Measurements from ENCODE around the gene ANKRD28. TPM values are rescaled to one million over a fixed set of nuclear protein-coding genes. Genes with fewer than 3 reads are reported as not detected.

Gene ANKRD28
- total RNA-seq, 4 donors from 2014 or later = 25.7 to 44.7 (median 40.9) TPM

DNA sequence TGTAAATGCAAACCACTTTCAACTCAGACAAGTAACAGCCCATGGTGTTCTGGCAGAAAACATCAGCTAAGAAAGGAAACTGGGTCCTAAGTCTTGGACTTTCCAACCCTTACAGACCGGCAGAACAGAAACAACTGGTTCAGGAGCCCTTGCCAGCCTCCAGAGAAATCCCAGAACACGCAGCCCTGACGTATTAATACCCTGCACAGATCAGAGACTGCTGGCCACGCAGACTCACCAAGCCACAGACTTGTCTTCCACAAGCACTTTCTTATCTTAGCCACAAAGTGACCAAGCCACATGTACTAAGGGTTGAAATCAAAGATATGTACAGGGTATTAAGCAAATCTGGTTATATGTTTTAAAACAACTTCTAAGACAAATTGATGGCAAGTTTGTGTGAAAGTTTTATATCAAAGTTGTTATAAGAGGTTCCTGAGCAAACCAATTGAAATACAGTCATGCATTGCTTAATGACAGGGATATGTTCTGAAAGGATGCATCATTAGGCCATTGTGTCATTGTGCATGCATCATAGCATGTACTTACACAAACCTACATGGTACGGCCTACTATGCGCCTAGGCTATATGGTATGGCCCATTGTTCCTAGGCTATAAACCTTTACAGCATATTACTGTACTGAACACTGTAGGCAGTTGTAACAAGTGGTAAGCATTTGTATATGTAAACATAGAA, 159.4 kb downstream of the ANKRD28 start:
- intact Hi-C loops (cut with DNase I; ENCODE audit: low total_unique reads) = no loop called here
- TF ChIP-seq, protein P1, sequence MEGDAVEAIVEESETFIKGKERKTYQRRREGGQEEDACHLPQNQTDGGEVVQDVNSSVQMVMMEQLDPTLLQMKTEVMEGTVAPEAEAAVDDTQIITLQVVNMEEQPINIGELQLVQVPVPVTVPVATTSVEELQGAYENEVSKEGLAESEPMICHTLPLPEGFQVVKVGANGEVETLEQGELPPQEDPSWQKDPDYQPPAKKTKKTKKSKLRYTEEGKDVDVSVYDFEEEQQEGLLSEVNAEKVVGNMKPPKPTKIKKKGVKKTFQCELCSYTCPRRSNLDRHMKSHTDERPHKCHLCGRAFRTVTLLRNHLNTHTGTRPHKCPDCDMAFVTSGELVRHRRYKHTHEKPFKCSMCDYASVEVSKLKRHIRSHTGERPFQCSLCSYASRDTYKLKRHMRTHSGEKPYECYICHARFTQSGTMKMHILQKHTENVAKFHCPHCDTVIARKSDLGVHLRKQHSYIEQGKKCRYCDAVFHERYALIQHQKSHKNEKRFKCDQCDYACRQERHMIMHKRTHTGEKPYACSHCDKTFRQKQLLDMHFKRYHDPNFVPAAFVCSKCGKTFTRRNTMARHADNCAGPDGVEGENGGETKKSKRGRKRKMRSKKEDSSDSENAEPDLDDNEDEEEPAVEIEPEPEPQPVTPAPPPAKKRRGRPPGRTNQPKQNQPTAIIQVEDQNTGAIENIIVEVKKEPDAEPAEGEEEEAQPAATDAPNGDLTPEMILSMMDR (IDR thresholded peaks at IDR 0.05) = no peak
- no peak for TF ChIP-seq POLR2A (IDR thresholded peaks at IDR 0.05)
- 78 to 84% methylated on average over 6 of the region's 6 CpGs for WGBS, 2 donors
- no peak for DNase-seq (ENCODE audit: low spot score in 2 of 2)
- H3K4me3 ChIP-seq (ENCODE audit: low read depth, poor library complexity, severe bottlenecking) = no peak overlapping the region

DNA sequence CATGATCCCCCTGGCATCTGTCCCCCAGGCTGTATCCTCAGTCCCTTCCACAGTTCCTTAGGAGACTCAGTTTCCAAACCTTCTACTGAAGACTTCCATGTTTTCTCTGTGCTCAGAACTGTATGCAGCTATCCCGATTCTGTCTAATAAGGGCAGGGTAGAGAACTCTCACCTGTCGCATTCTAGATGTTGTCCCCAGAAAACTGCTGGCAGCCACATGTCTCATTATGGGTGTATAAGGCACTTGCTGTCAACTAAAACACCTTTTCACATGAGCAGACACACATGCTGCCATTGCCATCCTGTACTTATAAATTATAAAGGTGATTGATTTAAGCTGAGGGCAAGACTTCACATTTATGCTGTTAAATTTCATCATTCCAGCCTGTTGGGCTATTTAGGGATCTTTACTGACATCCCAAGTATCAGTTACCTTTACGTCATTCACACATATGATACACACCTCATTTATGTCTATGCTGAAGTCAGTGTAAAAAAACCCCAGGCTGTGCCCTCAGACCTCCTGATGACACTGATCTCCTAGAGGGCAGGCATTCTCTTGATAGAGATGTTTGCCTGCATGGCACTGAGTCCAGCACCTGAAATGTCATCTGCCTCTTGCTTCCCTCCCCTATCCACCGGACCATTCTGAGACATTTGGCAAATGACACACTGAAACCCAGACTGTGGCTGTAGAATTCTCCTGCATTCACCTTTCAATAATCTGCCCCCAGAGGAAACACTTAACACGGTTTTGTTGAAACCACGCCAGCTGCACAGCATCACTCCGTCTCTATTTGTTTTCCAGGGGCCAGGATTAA, 160.4 kb downstream of the ANKRD28 start:
- 69 to 72% methylated on average over 7 of the region's 7 CpGs for WGBS, 2 donors
- TF ChIP-seq, protein P1 (IDR thresholded peaks at IDR 0.05) = no peak
- no peak for TF ChIP-seq POLR2A (IDR thresholded peaks at IDR 0.05)
- H3K4me3 ChIP-seq (ENCODE audit: low read depth, poor library complexity, severe bottlenecking) = no peak overlapping the region
- intact Hi-C loops (cut with DNase I; ENCODE audit: low total_unique reads) = no loop called here
- DNase-seq (ENCODE audit: low spot score in 2 of 2) = no peak

DNA sequence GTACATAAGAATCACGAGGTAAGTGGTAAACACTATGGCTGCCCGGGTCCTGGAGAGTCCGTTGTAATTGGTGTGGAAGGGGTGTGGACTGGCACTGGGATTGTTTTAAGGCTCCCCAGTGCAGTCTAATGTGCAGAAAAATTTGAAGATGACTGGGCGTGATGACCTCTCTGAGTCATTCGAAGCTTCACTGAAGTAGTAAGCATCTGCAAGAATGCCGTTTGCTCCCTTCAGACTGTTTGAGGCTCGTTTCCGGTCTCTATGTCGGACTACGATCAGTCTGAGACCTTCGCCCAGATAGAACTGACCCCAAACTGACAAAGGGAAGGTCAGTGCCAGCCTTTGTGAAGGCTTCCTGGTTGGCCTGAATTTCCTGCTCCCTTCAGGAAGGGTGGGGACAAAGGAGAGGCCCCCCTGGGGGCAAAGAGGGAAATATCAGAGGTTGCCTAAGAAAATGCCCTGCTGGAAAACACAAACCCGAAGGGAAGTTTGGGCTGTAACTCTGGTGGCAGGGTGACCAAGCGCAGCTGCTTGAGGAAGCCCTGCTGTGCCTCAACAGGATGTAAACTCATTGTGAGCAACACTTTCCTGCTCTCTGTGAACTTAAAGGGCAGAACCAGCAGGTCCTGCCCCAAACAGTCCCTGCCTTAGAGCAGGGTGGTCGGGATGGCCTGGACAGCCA, 161.6 kb downstream of the ANKRD28 start:
- DNase-seq (ENCODE audit: low spot score in 2 of 2) = no peak
- intact Hi-C loops (cut with DNase I; ENCODE audit: low total_unique reads) = no loop called here
- 53 to 59% methylated on average over 14 of the region's 14 CpGs for WGBS, 2 donors
- TF ChIP-seq POLR2A (IDR thresholded peaks at IDR 0.05) = no peak
- TF ChIP-seq, protein P1 (IDR thresholded peaks at IDR 0.05) = no peak
- H3K4me3 ChIP-seq (ENCODE audit: low read depth, poor library complexity, severe bottlenecking) = no peak overlapping the region

DNA sequence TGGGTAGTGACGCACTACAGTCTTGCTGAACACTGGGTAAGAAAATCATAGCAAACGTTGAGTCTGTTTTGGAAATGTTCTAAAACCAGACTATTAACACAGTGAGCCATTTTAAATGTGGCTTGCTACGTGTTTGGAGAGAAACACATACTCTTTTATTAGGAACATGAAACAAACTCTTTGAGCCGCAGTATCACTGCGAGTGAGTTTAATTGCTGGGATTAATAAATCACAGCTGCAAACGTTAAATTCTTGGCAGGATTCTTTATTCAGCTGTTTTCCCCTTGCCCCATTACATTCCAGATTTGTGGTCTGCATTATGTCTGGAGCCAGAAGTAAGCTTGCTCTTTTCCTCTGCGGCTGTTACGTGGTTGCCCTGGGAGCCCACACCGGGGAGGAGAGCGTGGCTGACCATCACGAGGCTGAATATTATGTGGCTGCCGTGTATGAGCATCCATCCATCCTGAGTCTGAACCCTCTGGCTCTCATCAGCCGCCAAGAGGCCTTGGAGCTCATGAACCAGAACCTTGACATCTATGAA, 162.6 kb downstream of the ANKRD28 start:
- intact Hi-C loops (cut with DNase I; ENCODE audit: low total_unique reads) = no loop called here
- no peak for DNase-seq (ENCODE audit: low spot score in 2 of 2)
- TF ChIP-seq, protein P1 (IDR thresholded peaks at IDR 0.05) = no peak
- TF ChIP-seq POLR2A (IDR thresholded peaks at IDR 0.05) = no peak
- no peak overlapping the region for H3K4me3 ChIP-seq (ENCODE audit: low read depth, poor library complexity, severe bottlenecking)
- 44% methylated on average over 13 of the region's 13 CpGs for WGBS, 2 donors

DNA sequence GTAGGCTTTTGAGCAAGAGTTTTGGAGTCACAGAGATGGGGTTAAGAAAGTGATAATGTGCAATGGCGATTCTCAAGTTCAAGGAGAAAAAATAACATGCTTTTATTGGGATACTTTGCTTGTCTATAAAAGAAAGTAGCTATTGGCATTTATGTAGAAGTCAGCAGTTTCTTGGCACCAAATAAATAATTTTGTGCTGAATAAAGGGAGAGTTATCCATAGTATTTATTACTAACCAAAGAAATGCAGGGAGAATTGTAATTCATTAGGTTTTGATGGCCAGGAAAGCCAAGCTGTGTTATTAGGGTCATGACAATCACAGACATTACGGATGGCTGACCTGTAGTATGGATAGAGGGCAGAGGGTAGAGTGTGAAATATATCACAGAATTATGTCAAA, 163.1 kb downstream of the ANKRD28 start:
- intact Hi-C loops (cut with DNase I; ENCODE audit: low total_unique reads) = loop anchor here (5.0 kb wide), 1 partner anchor 173 kb away; no protein-coding TSS in a partner anchor
- WGBS, 2 donors = 49 to 54% methylated on average over 2 of the region's 2 CpGs
- no peak overlapping the region for H3K4me3 ChIP-seq (ENCODE audit: low read depth, poor library complexity, severe bottlenecking)
- TF ChIP-seq, protein P1 (IDR thresholded peaks at IDR 0.05) = no peak
- no peak for TF ChIP-seq POLR2A (IDR thresholded peaks at IDR 0.05)
- no peak for DNase-seq (ENCODE audit: low spot score in 2 of 2)
